Loucy (cell line): ENCODE measurements around the gene SEM1.

Experiments
- H2AFZ ChIP-seq: fragments of 200-600 bp; sonication (generic); 2 replicates; pipeline ENCODE4 v1.6.0; 2016; ENCODE audit warnings: antibody characterized with exemption, mild to moderate bottlenecking, low read length, moderate library complexity
- H3F3A ChIP-seq: fragments of 200-600 bp; 2 replicates; pipeline ENCODE4 v1.6.0; 2016; ENCODE audit warnings: antibody characterized with exemption, low read depth, mild to moderate bottlenecking
- H3K27me3 ChIP-seq: fragments of 200-600 bp; sonication (generic); 2 replicates; pipeline ENCODE4 v1.6.1; 2014; ENCODE audit warnings: low read length, mild to moderate bottlenecking; ENCODE audit not compliant: insufficient read depth, poor library complexity, severe bottlenecking
- H3K36me3 ChIP-seq: fragments of 200-600 bp; sonication (generic); 2 replicates; pipeline ENCODE4 v1.6.1; 2016; ENCODE audit warnings: low read length; ENCODE audit not compliant: insufficient read depth
- H3K4me1 ChIP-seq: fragments of 200-600 bp; sonication (generic); 2 replicates; pipeline ENCODE4 v1.5.1; 2014; ENCODE audit warnings: low read length, mild to moderate bottlenecking; ENCODE audit not compliant: insufficient read depth, poor library complexity, severe bottlenecking
- H3K4me2 ChIP-seq: fragments of 200-600 bp; sonication (generic); 2 replicates; pipeline ENCODE4 v1.6.0; 2014; ENCODE audit warnings: antibody characterized with exemption, low read length, low read depth, mild to moderate bottlenecking; ENCODE audit not compliant: poor library complexity, severe bottlenecking
- H3K4me3 ChIP-seq: fragments of 200-600 bp; sonication (generic); 2 replicates; pipeline ENCODE4 v1.5.1; 2014; ENCODE audit warnings: low read length, mild to moderate bottlenecking, mixed read lengths; ENCODE audit not compliant: poor library complexity, severe bottlenecking
- H3K79me2 ChIP-seq: fragments of 200-600 bp; sonication (generic); 2 replicates; pipeline ENCODE4 v1.6.1; 2014; ENCODE audit warnings: low read length; ENCODE audit not compliant: insufficient read depth
- H3K9ac ChIP-seq: fragments of 200-600 bp; sonication (generic); 2 replicates; pipeline ENCODE4 v1.6.0; 2014; ENCODE audit warnings: mild to moderate bottlenecking, low read depth, low read length, moderate library complexity; ENCODE audit not compliant: poor library complexity, severe bottlenecking
- H3K9me2 ChIP-seq: fragments of 200-600 bp; sonication (generic); replicated peaks from 2 replicates; pipeline ENCODE4 v1.6.1; 2016; ENCODE audit warnings: low read depth, low read length, mixed read lengths
- H3K9me3 ChIP-seq: fragments of 200-600 bp; sonication (generic); 2 replicates; pipeline ENCODE4 v1.6.1; 2014; ENCODE audit warnings: mild to moderate bottlenecking, antibody characterized with exemption, low read length, low read depth; ENCODE audit not compliant: insufficient read depth
- H4K20me1 ChIP-seq: fragments of 200-600 bp; sonication (generic); 2 replicates; pipeline ENCODE4 v1.6.0; 2014; ENCODE audit warnings: antibody characterized with exemption, low read length, mild to moderate bottlenecking; ENCODE audit not compliant: insufficient read depth, poor library complexity, severe bottlenecking
- EZH2phosphoT487 ChIP-seq: fragments of 200-600 bp; IDR thresholded peaks from 2 replicates; pipeline ENCODE4 v1.6.1; 2018; ENCODE audit warnings: antibody characterized with exemption, mild to moderate bottlenecking, moderate library complexity, borderline replicate concordance
- TF ChIP-seq, protein P1 (sequence below): fragments of 200-600 bp; sonication (generic); conservative IDR thresholded peaks from 2 replicates; pipeline ENCODE4 v1.5.1; 2014; ENCODE audit warnings: mild to moderate bottlenecking, antibody characterized with exemption, low read length

SEM1 gene

DNA sequence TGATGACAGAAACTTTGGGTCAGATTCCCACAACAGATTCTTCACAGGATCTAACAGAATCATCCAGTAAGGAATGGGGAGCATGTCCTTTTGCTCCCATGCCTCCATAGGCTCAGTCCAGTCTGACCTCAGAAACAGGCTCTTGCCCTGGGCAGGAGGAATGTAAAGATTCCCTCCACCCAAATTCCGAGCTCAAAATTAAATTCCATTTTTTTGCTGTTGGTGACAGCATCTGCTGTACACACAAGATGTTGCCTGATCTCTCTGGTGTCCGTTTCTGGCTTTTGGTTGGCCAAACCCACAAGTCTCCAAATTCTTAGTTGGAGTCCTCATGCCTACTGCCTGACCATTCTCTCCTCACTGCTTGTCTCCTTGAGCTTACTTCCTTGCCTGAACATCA, 53.7 kb downstream of the SEM1 start:
- H3K9me3 ChIP-seq: no peaks in the 10 kb centered on the region
- H3K9me2 ChIP-seq: no peaks in the 10 kb centered on the region
- TF ChIP-seq, protein P1, sequence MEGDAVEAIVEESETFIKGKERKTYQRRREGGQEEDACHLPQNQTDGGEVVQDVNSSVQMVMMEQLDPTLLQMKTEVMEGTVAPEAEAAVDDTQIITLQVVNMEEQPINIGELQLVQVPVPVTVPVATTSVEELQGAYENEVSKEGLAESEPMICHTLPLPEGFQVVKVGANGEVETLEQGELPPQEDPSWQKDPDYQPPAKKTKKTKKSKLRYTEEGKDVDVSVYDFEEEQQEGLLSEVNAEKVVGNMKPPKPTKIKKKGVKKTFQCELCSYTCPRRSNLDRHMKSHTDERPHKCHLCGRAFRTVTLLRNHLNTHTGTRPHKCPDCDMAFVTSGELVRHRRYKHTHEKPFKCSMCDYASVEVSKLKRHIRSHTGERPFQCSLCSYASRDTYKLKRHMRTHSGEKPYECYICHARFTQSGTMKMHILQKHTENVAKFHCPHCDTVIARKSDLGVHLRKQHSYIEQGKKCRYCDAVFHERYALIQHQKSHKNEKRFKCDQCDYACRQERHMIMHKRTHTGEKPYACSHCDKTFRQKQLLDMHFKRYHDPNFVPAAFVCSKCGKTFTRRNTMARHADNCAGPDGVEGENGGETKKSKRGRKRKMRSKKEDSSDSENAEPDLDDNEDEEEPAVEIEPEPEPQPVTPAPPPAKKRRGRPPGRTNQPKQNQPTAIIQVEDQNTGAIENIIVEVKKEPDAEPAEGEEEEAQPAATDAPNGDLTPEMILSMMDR: no peak
- no peak for TF ChIP-seq EZH2phosphoT487
- no peaks in the 10 kb centered on the region for H4K20me1 ChIP-seq
- no peak overlapping the region for H3K9ac ChIP-seq
- H3K79me2 ChIP-seq: no peaks in the 10 kb centered on the region
- no peak overlapping the region for H3K4me2 ChIP-seq
- H3K4me1 ChIP-seq: no peaks in the 10 kb centered on the region
- H2AFZ ChIP-seq: no peak overlapping the region
- no peak overlapping the region for H3K4me3 ChIP-seq
- H3F3A ChIP-seq: no peaks in the 10 kb centered on the region
- no peaks in the 10 kb centered on the region for H3K36me3 ChIP-seq
- H3K27me3 ChIP-seq: no peaks in the 10 kb centered on the region

DNA sequence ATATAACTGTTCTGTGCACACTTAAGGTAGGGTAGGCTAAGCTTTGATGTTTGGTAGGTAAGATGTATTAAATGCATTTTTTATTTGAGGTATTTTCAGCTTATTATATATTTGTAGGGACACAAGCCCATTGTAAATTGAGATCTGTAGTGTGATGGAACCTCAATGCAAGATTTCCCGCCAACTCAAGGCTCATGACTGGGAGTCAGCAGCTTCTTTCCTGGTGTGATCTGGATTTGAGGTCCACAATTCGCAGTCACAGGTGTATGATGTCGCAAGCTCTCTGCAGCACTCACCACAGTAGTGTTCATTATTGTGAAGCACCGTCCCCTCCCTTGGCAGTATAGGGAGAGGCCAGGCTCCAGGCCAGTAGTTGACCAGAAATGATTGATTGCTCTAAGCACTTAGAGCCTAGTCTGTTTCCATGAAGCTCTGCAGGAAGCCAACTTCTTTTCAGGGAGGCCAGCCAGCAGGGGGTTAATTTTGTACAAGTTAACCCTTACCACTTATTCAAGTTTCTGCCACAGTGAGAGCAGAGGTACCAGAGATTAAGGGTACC, 54.9 kb downstream of the SEM1 start:
- H3K79me2 ChIP-seq: no peaks in the 10 kb centered on the region
- H3K9me3 ChIP-seq: no peaks in the 10 kb centered on the region
- no peaks in the 10 kb centered on the region for H3K36me3 ChIP-seq
- H3K27me3 ChIP-seq: no peaks in the 10 kb centered on the region
- H4K20me1 ChIP-seq: no peaks in the 10 kb centered on the region
- no peaks in the 10 kb centered on the region for H3K9me2 ChIP-seq
- no peak overlapping the region for H3K9ac ChIP-seq
- no peak overlapping the region for H3K4me2 ChIP-seq
- no peak for TF ChIP-seq EZH2phosphoT487
- TF ChIP-seq, protein P1: no peak
- H2AFZ ChIP-seq: no peak overlapping the region
- peaks cover 7% of the 10 kb centered on the region for H3K4me1 ChIP-seq
- no peak overlapping the region for H3K4me3 ChIP-seq
- H3F3A ChIP-seq: no peaks in the 10 kb centered on the region

DNA sequence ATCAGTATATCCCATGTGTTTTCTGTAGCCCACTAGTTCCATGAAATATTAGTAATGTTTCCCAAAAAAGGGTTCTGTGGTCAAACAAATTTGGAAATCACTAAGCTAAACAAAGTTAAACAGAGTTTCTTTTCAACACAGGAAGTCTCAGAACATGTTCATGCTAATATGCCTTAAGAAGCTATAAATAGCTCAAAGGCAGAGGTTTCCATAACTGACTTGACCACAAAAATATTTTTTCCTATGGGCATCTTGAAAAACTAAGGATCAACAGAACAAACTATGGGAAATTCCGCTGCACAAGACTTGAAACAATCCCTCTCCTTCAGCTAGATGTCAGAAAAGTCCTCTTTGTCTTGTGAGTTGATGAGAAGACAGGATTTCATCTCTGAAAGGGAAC, 59.7 kb downstream of the SEM1 start:
- Histone ChIP-seq H3K4me1 (peaks cover 10% of the 10 kb centered on the region), H3K79me2 (no peaks in the 10 kb centered on the region), H3K9me2 (no peaks in the 10 kb centered on the region), H2AFZ (peak overlapping the region; percentile 32), H4K20me1 (no peaks in the 10 kb centered on the region), H3F3A (no peaks in the 10 kb centered on the region), H3K4me2 (no peak overlapping the region), H3K4me3 (peak overlapping the region; percentile 25), H3K27me3 (no peaks in the 10 kb centered on the region), H3K36me3 (no peaks in the 10 kb centered on the region), H3K9me3 (no peaks in the 10 kb centered on the region), H3K9ac (no peak overlapping the region)
- TF ChIP-seq, protein P1: no peak
- TF ChIP-seq EZH2phosphoT487: no peak
